A549 (cell line): ENCODE data around the gene SH3RF1.

Experiments
- MAZ ChIP-seq: fragments of 150-350 bp; IDR thresholded peaks from 2 replicates; pipeline ENCODE4 v1.6.1; 2014; ENCODE audit warnings: antibody characterized with exemption, low read depth, low read length, borderline replicate concordance
- POLR2A ChIP-seq: IDR thresholded peaks from 2 replicates; pipeline ENCODE4 v1.6.1; 2012; ENCODE audit warnings: mild to moderate bottlenecking, low read length
- RAD21 ChIP-seq, 2 experiments: fragments of >200 bp in 1 of 2; sonication (Bioruptor Twin) in 1 of 2; formaldehyde crosslinking in 1 of 2; IDR thresholded peaks in 1 of 2; conservative IDR thresholded peaks in 1 of 2; 2 replicates in 1 of 2; 3 replicates in 1 of 2; pipeline ENCODE4 v1.6.1; 2012 to 2018; ENCODE audit warnings: inconsistent platforms in 1 of 2

GRCh38 chr4:169061386-169061785 is 209.4 kb downstream of the SH3RF1 start:
- TF ChIP-seq MAZ (no peak), RAD21 (conservative IDR thresholded peaks at IDR 0.05 in 1 of 2, IDR thresholded peaks at IDR 0.05 in 1 of 2) (no peak), POLR2A (no peak)
